GM21737 (cell line): ENCODE results near the gene FOXE3.
"Not testable (repeated sequence)": the region's sequence is repeated elsewhere in the genome, so short reads cannot be mapped to it uniquely, and the experiment has no call there.

Experiments
- ATAC-seq: cut with Tn5 transposase; IDR thresholded peaks from one replicate; pipeline ENCODE4 v1.9.1; 2021; ENCODE audit warnings: mild to moderate bottlenecking, moderate library complexity; ENCODE audit not compliant: unreplicated experiment

Gene FOXE3

GRCh38 chr1:47444562-47445465 lies 28.7 kb downstream of the FOXE3 start:
- no peak for ATAC-seq

- ATAC-seq = no peak
Measured at GRCh38 chr1:47445823-47446550, 29.9 kb downstream of the FOXE3 start.

GRCh38 chr1:47448462-47449222 lies 32.6 kb downstream of the FOXE3 start:
- no peak for ATAC-seq

GRCh38 chr1:47449822-47450552 lies 33.9 kb downstream of the FOXE3 start:
- ATAC-seq = no peak

- ATAC-seq = no peak
Measured at GRCh38 chr1:47450606-47451005, 34.5 kb downstream of the FOXE3 start.

- ATAC-seq = no peak
Measured at GRCh38 chr1:47452426-47452825, 36.3 kb downstream of the FOXE3 start.

- not testable (repeated sequence) for ATAC-seq
Measured at GRCh38 chr1:47453910-47454309, 37.8 kb downstream of the FOXE3 start.

GRCh38 chr1:47456250-47456649 lies 40.2 kb downstream of the FOXE3 start:
- no peak for ATAC-seq

- not testable (repeated sequence) for ATAC-seq
Measured at GRCh38 chr1:47457547-47457946, 41.5 kb downstream of the FOXE3 start.

- no peak for ATAC-seq
Measured at GRCh38 chr1:47459253-47459788, 43.2 kb downstream of the FOXE3 start.

GRCh38 chr1:47460040-47460439 lies 44.0 kb downstream of the FOXE3 start:
- ATAC-seq = no peak

GRCh38 chr1:47460456-47460855 lies 44.4 kb downstream of the FOXE3 start:
- no peak for ATAC-seq

- no peak for ATAC-seq
Measured at GRCh38 chr1:47465605-47466004, 49.5 kb downstream of the FOXE3 start.
